Ascending aorta (tissue), 2 donors: ENCODE data around the gene AKNA. TPM values are rescaled to one million over a fixed set of nuclear protein-coding genes. Genes with fewer than 3 reads are reported as not detected.

Experiments
- DNase-seq, 2 donors: peaks; one replicate each; pipeline ENCODE4 v3.0.0-alpha.2; 2019; ENCODE audit warnings: low spot score in 2 of 2
- H3K27ac ChIP-seq, 2 donors: fragments of 200-600 bp; sonication (generic); one replicate each; pipeline ENCODE4 v1.5.1; 2016 to 2017; ENCODE audit warnings: mild to moderate bottlenecking in 1 of 2
- H3K27me3 ChIP-seq: fragments of 200-600 bp; sonication (generic); one replicate; pipeline ENCODE4 v1.5.1; 2017
- H3K36me3 ChIP-seq, 2 donors: fragments of 200-600 bp; sonication (generic); one replicate each; pipeline ENCODE4 v1.5.1; 2016
- H3K4me1 ChIP-seq, 2 donors: fragments of 200-600 bp; sonication (generic); one replicate each; pipeline ENCODE4 v1.5.1; 2016 to 2017; ENCODE audit warnings: mild to moderate bottlenecking in 1 of 2
- H3K4me3 ChIP-seq, 2 donors: fragments of 200-600 bp; sonication (generic); one replicate each; pipeline ENCODE4 v1.5.1; 2016 to 2017; ENCODE audit warnings: mild to moderate bottlenecking in 1 of 2
- H3K9me3 ChIP-seq, 2 donors: fragments of 200-600 bp; sonication (generic); one replicate each; pipeline ENCODE4 v1.5.1; 2016
- intact Hi-C: fragments of 100-400 bp; cut with DNase I; formaldehyde crosslinking; loops from one replicate; pipeline ENCODE4 v1.15.1; 2023
- total RNA-seq: library from RNA; depleted of rRNA; stranded (reverse); fragments of >200 nt; gene quantifications from one replicate; pipeline ENCODE4 v1.1.0, GENCODE V29; 2016
- TF ChIP-seq, protein P1 (sequence below), 3 experiments: fragments of 200-600 bp in 2 of 3; fragments of 450-650 bp in 1 of 3; sonication (generic) in 2 of 3; IDR thresholded peaks; one replicate each; pipeline ENCODE4 v1.5.1; 2016 to 2019; ENCODE audit warnings: antibody characterized with exemption in 3 of 3, mild to moderate bottlenecking in 1 of 3, moderate library complexity in 1 of 3

Gene AKNA
- total RNA-seq, 1 donor from 2014 or later = 87.9 TPM

DNA sequence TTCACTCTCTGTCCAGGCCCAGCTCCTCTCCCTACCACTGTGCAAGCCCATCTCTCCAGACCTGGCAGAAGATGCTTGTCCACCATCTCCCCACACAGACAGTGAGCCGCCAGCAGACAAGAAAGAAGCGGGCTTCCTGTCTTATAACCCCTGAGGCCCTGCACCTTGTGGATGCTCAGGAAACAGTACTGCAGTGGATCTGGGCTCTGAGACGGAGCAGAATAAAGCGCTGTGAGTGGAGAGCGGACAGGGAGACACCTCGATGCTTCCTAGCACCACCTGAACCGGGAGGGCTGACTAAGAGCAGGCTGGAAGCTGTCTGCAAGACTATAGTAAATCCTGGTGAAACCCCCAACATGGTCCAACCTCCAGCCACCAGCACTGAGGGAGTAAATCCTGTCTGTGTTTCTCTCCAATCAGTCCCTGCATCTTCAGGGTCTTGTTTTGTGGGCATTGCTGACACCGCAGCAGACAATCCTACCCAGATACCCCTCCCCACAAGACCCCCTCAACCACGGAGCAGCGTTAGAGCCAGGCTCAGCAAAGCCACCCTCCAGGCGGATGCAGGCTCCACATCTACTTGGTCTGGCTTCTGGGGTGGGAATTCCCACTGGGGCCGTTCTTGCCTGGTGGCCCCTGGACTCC lies 39.4 kb downstream of the AKNA start:
- no peak for DNase-seq
- Histone ChIP-seq H3K4me1 (peaks cover 0 to 21% of the 10 kb centered on the region in 2 donors), H3K27ac (peak overlapping the region; percentile 70 to 77), H3K4me3 (no peak overlapping the region), H3K9me3 (no peaks in the 10 kb centered on the region), H3K36me3 (peaks cover 77 to 86% of the 10 kb centered on the region in 2 donors), H3K27me3 (no peaks in the 10 kb centered on the region)
- TF ChIP-seq, protein P1, sequence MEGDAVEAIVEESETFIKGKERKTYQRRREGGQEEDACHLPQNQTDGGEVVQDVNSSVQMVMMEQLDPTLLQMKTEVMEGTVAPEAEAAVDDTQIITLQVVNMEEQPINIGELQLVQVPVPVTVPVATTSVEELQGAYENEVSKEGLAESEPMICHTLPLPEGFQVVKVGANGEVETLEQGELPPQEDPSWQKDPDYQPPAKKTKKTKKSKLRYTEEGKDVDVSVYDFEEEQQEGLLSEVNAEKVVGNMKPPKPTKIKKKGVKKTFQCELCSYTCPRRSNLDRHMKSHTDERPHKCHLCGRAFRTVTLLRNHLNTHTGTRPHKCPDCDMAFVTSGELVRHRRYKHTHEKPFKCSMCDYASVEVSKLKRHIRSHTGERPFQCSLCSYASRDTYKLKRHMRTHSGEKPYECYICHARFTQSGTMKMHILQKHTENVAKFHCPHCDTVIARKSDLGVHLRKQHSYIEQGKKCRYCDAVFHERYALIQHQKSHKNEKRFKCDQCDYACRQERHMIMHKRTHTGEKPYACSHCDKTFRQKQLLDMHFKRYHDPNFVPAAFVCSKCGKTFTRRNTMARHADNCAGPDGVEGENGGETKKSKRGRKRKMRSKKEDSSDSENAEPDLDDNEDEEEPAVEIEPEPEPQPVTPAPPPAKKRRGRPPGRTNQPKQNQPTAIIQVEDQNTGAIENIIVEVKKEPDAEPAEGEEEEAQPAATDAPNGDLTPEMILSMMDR (IDR thresholded peaks at IDR 0.05) = no peak
- intact Hi-C loops = loop anchor here (2.0 to 10.0 kb wide), 2 partner anchors 18 to 236 kb away; partner anchors contain the start of gene ATP6V1G1

DNA sequence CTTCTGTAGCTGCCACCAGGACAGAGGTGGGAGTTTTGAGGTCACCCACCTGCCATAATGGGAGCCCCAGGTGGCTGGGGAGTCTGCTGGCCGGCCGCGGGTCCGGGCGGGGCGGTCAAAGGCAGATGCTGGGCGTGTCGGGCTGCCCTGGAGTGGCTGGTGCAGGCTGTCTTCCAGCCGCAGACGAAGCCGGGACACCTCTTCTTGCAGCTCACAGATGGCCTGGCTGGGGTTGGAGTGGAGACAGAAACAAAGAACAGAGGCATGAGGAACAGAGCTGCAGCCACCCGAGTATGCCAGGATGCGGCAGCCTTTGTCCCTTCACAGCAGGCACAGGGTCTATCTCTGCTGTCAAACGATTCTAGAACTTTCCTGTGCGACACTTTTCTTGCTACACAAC lies 40.1 kb downstream of the AKNA start:
- Histone ChIP-seq H3K36me3 (peaks cover 81 to 91% of the 10 kb centered on the region in 2 donors), H3K4me1 (peaks cover 0 to 21% of the 10 kb centered on the region in 2 donors), H3K9me3 (no peaks in the 10 kb centered on the region), H3K27me3 (no peaks in the 10 kb centered on the region), H3K27ac (no peak overlapping the region), H3K4me3 (no peak overlapping the region)
- DNase-seq = no peak
- TF ChIP-seq, protein P1 (IDR thresholded peaks at IDR 0.05) = no peak
- intact Hi-C loops = loop anchor here (2.0 to 10.0 kb wide), 2 partner anchors 19 to 237 kb away; partner anchors contain the start of gene ATP6V1G1

DNA sequence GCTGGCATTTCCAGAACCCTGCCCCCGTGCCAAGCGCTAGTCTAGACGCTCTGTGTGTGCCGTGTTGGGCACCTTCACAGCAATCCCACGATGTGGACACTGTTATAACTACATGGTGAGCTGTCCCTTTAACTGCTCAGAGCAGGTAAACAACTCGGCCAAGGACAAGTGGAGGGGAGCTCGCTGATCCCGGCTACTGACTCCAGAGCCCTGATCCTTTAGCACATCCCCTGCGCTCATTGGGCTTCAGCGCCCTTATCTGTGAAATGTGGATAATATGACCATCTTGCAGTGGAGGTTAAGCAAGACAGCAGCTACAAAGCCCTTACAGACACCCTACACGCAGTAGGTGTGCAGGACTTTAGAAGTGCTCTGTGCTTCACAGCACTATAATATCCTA lies 41.6 kb downstream of the AKNA start:
- H3K9me3 ChIP-seq = no peaks in the 10 kb centered on the region
- H3K27ac ChIP-seq = no peak overlapping the region
- peaks cover 80 to 94% of the 10 kb centered on the region in 2 donors for H3K36me3 ChIP-seq
- intact Hi-C loops = loop anchor here (10.0 kb wide), 1 partner anchor 239 kb away; the partner anchor contains the start of gene ATP6V1G1
- peaks cover 0 to 21% of the 10 kb centered on the region in 2 donors for H3K4me1 ChIP-seq
- DNase-seq = no peak
- TF ChIP-seq, protein P1 (IDR thresholded peaks at IDR 0.05) = no peak
- no peak overlapping the region for H3K4me3 ChIP-seq
- H3K27me3 ChIP-seq = no peaks in the 10 kb centered on the region

DNA sequence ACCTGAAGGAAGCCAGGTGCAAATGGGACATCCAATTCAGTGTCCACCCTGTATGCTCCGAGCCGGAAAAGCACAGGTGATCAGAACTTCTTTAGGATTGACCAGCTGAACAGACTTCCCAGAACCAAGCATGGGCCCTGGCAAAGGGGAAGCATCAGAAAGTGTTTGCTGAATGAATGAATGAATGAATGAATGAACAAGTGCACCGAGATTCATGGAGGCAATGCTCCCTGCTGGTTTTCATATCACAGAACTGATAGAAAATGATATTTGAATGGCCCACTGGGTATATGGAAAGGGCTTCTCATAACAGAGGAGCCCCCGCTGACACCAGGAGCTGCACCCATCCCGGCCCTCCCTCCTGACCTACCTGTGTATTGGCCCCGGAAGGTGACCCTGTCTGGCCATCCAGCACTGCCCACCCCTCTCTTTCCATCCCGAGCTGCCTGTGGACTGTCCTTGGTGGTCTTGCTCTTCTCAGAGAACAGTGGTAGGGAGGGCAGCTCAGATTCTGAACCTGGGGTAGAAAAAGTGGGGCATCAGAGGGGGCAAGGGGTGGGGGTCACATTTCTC lies 42.2 kb downstream of the AKNA start:
- Histone ChIP-seq H3K27ac (no peak overlapping the region), H3K27me3 (no peaks in the 10 kb centered on the region), H3K9me3 (no peaks in the 10 kb centered on the region), H3K4me3 (no peak overlapping the region), H3K4me1 (peaks cover 0 to 17% of the 10 kb centered on the region in 2 donors), H3K36me3 (peaks cover 80 to 94% of the 10 kb centered on the region in 2 donors)
- TF ChIP-seq, protein P1 (IDR thresholded peaks at IDR 0.05) = no peak
- no peak for DNase-seq
- intact Hi-C loops = loop anchor here (10.0 kb wide), 1 partner anchor 239 kb away; the partner anchor contains the start of gene ATP6V1G1

DNA sequence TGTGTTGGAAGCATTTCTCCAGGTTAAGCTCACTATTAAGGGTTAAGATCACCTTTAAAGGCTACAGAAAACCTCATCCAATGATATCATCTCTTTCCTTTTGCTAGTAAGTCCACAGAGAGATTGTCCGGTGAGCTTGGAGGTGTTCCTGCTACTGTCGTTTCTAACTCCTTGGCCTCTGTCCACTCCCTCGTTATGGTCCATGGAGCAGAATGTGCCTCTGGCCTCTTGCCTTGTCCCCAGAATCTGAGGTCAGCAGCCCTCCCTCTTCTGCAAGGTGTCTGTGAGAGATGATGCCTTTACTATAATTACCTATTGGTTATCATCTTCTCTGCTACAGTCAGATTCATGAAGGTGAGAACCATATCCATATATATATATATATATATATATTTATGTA lies 43.1 kb downstream of the AKNA start:
- intact Hi-C loops = loop anchor here (10.0 kb wide), 1 partner anchor 240 kb away; the partner anchor contains the start of gene ATP6V1G1
- TF ChIP-seq, protein P1 (IDR thresholded peaks at IDR 0.05) = no peak

More for the DNA sequence above, 43.1 kb downstream of the AKNA start:
- Histone ChIP-seq H3K4me1 (peaks cover 0 to 13% of the 10 kb centered on the region in 2 donors), H3K27ac (no peak overlapping the region), H3K27me3 (no peaks in the 10 kb centered on the region), H3K36me3 (peaks cover 78 to 94% of the 10 kb centered on the region in 2 donors), H3K4me3 (no peak overlapping the region), H3K9me3 (no peaks in the 10 kb centered on the region)
- DNase-seq = no peak
